GM20000 (cell line): ENCODE results near the gene NFATC1.

ENCODE experiments used
- DNase-seq: peaks from one replicate; pipeline ENCODE4 v3.0.0; 2012; ENCODE audit warnings: low spot score
- TF ChIP-seq, protein P1 (sequence below): IDR thresholded peaks from 2 replicates; pipeline ENCODE4 v1.5.1; 2012; ENCODE audit warnings: mild to moderate bottlenecking, control low read depth; ENCODE audit errors: extremely low read depth, missing control alignments

The NFATC1 gene

GRCh38 chr18:79572093-79572780, 176.5 kb downstream of the NFATC1 start:
- DNase-seq, result no peak
- TF ChIP-seq, protein P1, sequence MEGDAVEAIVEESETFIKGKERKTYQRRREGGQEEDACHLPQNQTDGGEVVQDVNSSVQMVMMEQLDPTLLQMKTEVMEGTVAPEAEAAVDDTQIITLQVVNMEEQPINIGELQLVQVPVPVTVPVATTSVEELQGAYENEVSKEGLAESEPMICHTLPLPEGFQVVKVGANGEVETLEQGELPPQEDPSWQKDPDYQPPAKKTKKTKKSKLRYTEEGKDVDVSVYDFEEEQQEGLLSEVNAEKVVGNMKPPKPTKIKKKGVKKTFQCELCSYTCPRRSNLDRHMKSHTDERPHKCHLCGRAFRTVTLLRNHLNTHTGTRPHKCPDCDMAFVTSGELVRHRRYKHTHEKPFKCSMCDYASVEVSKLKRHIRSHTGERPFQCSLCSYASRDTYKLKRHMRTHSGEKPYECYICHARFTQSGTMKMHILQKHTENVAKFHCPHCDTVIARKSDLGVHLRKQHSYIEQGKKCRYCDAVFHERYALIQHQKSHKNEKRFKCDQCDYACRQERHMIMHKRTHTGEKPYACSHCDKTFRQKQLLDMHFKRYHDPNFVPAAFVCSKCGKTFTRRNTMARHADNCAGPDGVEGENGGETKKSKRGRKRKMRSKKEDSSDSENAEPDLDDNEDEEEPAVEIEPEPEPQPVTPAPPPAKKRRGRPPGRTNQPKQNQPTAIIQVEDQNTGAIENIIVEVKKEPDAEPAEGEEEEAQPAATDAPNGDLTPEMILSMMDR, result no peak

- no peak for DNase-seq
- TF ChIP-seq, protein P1, result no peak
Measured at GRCh38 chr18:79572848-79573451, 177.2 kb downstream of the NFATC1 start.

GRCh38 chr18:79573921-79574491, 178.3 kb downstream of the NFATC1 start:
- DNase-seq, result no peak
- TF ChIP-seq, protein P1, result no peak

DNA sequence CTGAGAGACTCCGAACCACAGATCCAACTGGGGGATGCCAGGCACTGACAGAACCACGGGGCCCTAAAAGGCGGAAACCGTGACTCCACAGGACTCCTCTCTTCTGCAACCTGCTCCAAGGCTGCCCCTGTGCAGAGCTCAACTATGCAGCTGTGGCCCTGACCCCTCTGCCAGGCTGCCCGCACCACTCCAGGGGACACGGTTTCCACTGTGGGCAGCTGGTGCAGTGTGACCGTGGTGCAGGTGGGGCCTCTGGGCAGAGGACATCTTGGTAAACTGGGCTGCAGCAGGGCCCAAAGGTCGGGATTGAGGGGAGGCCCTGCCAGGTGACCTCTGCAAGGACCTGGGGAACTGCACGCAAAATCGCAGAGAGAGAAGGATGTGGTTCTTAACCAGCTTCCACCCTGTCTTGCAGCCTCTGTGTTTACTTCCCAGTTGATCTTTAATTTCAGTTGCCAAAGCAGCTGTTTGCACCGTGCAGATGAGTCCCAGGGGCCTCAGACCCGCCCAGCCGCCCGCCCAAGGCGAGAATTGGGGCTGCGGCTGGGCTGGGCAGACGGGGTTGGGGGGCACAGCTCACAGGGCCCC, 179.3 kb downstream of the NFATC1 start:
- TF ChIP-seq, protein P1, result no peak
- DNase-seq, result no peak

GRCh38 chr18:79575891-79576685, 180.4 kb downstream of the NFATC1 start:
- DNase-seq, result no peak
- TF ChIP-seq, protein P1, result no peak

GRCh38 chr18:79576686-79577351, 181.1 kb downstream of the NFATC1 start:
- no peak for DNase-seq
- TF ChIP-seq, protein P1, result no peak
